Suprapubic skin (tissue), 3 donors: Measurements from ENCODE around the gene LTF.

Source experiments
- EP300 ChIP-seq: sonication (generic); formaldehyde crosslinking; IDR thresholded peaks from one replicate; pipeline ENCODE4 v1.6.1; 2017; ENCODE audit warnings: antibody characterized with exemption
- TF ChIP-seq, protein P1 (sequence below), 2 donors: fragments of 200-600 bp in 1 of 2; fragments of 450-650 bp in 1 of 2; sonication (generic) in 1 of 2; IDR thresholded peaks; one replicate each; pipeline ENCODE4 v1.5.1; 2016 to 2019; ENCODE audit warnings: antibody characterized with exemption in 2 of 2, mild to moderate bottlenecking in 1 of 2, moderate library complexity in 1 of 2

GRCh38 chr3:46453526-46454208 lies 11.0 kb downstream of the LTF start:
- TF ChIP-seq, protein P1, sequence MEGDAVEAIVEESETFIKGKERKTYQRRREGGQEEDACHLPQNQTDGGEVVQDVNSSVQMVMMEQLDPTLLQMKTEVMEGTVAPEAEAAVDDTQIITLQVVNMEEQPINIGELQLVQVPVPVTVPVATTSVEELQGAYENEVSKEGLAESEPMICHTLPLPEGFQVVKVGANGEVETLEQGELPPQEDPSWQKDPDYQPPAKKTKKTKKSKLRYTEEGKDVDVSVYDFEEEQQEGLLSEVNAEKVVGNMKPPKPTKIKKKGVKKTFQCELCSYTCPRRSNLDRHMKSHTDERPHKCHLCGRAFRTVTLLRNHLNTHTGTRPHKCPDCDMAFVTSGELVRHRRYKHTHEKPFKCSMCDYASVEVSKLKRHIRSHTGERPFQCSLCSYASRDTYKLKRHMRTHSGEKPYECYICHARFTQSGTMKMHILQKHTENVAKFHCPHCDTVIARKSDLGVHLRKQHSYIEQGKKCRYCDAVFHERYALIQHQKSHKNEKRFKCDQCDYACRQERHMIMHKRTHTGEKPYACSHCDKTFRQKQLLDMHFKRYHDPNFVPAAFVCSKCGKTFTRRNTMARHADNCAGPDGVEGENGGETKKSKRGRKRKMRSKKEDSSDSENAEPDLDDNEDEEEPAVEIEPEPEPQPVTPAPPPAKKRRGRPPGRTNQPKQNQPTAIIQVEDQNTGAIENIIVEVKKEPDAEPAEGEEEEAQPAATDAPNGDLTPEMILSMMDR (IDR thresholded peaks at IDR 0.05): no peak
- TF ChIP-seq EP300: no peak
